Suppressor macrophage treated with lipopolysaccharide for 4 hours (primary cell): Measurements from ENCODE around the gene MYOM3.
A peak's percentile ranks its signal among the peaks of the same experiment; 100 is the strongest.

Experiments used
- DNase-seq: peaks from one replicate; pipeline ENCODE4 v3.0.0-alpha.2; 2020

The MYOM3 gene

DNA sequence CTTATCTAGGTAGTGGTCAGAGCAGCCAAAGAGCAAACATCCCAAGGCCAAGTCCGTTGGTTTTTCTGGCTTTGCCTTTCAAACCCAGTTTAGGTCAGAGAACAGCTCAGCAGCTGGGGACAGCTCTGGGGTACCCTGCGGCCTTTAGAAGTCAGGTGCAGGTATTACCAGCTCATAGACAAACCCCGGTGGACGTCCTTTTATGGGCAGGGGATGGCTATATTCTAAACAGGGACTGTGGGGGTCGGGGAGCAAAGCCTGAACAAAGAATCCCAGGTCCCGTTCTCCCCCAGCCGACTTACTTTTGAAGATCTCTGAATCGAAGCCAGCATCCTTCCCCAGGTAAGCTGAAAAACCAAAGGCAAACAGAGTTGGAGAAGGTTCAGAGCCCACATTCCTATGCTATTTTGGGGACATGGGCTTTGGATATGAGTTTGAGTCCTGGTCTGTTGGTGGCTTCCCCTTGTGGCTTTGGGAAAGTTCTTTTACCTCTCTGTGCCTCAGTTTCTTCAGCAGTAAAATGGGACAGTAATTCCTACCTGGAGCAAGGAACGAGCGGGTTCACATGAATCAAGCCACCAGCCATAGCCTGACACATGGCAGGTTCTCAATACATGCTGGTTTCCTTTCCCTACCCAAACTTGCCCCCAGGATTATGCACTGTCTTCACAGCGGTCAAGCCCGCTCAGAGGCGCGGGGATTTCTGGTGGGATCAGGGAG lies 16.6 kb downstream of the MYOM3 start:
- no peak for DNase-seq

DNA sequence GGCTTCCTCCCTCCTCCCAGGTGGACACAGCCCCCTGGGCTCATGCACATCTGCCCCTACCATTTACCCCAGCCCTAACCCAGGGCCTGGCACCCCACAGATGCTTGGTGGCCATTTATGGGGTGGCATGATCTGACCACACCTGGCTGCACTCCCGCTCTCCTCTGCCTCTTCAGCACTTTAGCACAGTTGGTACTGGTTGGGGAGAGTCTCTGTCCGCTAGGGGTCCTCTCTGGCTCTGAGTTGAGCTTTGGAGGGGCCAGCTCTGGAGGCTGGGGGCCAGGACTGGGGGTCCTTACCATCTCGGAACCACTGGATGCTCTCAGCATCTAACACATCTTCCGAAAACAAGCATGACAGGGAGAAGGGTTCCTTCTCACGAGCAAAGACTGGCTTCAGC lies 17.4 kb downstream of the MYOM3 start:
- DNase-seq: no peak

DNA sequence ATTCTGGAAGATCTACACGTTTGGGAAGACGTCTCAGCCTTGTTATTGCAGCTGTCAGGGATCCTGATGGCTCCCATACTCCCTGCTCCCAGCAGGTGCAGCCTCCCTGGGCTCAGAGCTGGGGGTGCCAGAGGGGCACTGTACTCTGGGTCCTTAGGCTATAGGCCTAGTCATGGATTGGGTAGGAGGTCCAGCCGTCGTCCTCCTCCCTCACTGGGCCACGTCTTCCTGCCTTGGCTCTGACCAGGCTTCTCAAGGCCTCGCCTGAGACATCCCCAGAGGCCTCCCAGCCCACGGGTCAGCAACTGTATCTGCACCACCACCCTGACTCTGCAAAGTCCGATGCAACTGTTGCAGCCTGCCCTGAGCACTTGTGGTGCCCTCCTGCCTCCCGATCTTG lies 18.2 kb downstream of the MYOM3 start:
- DNase-seq: no peak

DNA sequence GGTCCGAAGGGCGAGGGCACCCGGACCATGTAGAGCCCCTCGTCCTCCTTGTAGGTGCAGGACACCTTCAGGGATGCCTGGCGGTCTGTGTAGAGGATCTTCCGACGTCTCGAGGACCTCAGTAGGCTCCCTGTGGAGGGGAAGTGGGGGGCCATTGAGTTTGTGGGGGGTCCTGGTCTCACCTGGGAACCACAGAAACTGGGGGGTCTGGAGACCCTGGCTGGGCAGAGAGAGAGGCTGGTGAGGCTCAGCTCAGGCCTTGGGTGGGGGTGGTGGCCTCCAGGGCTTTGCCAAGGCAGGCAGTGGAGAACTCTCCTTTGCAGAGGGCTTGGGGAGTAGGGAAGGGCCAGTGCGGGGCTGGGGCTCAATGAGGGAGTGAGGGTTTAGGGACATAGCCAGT lies 19.0 kb downstream of the MYOM3 start:
- no peak for DNase-seq

DNA sequence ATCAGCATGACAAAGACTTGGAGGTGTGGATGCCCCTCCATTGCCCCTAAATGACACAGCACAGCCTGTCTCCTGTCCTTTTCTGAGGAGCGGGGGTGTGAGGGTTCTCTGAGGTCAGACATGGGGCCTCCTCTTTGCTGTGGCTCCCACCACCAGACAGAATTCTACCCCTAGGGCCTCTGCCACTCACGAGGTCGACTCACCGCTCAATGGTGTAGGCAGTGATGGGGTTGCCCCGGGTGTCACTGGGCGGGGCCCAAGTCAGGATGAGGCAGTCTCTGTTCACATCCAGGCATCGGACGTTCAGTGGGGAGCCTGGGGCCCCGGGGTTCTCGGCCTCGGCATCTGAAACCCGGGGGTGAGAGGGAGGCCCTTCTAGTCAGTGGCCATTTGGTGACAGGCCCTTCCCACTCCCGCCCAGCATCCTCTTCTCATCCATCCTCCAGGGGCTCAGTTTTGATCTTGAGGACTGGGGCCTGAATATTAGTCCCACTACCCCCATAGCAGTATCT lies 19.9 kb downstream of the MYOM3 start:
- DNase-seq: no peak

DNA sequence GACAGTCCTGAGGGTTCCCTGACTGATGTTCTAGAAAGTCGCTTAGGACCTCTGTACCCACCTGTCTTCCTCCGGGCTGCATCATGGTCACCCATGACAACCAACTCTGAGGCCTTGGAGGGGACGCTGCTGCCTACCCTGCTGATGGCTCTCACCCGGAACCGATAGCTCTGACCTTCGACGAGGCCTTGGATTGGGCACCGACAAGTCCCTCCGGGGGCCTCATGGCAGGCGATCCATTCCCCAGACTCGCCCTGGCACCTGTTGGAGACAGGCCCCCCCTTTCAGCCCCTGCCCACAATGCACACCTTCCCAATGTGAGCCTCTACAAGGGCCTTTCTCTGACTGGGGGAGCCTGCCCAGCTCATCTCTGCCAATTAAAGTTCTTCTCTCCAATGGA lies 21.2 kb downstream of the MYOM3 start:
- no peak for DNase-seq

DNA sequence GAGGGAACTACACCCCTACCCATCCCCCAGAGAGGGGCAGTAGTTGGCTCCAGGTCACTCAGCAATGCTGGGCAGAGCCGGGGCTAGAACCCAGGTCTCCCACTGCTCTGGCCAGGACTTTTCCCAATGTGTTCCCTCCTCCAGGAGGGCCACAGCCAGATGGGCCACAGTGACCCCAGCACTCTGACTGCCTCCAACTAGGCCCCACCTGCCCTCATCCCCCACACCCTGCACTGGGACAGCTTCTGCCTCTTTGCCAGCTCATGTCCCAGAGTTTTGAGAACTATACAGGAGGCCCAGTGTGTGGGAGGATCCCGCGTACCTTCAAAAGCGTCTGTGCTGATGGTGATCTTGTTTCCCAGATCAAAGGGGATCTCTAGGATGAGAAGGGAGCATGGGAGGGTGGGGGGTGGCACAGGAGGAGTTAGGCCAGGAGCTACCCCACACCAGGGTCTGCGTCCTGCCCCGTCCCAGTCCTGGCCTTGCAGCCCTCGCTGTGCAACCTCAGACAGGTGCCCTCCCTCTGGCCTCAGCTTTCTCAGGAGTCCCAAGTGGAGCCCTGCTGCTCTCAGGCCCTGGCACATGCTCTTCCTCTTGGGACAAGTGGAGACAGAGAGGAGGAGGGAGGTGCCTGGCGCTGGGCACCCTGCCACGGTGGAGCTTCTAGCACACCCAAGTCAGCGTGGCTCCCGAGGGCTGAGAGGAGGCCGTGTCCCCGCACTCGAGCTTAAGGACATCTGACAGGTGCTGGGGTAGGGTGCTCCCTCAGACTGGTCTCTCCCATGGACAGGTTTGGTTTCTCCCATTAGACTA lies 22.0 kb downstream of the MYOM3 start:
- DNase-seq: no peak

DNA sequence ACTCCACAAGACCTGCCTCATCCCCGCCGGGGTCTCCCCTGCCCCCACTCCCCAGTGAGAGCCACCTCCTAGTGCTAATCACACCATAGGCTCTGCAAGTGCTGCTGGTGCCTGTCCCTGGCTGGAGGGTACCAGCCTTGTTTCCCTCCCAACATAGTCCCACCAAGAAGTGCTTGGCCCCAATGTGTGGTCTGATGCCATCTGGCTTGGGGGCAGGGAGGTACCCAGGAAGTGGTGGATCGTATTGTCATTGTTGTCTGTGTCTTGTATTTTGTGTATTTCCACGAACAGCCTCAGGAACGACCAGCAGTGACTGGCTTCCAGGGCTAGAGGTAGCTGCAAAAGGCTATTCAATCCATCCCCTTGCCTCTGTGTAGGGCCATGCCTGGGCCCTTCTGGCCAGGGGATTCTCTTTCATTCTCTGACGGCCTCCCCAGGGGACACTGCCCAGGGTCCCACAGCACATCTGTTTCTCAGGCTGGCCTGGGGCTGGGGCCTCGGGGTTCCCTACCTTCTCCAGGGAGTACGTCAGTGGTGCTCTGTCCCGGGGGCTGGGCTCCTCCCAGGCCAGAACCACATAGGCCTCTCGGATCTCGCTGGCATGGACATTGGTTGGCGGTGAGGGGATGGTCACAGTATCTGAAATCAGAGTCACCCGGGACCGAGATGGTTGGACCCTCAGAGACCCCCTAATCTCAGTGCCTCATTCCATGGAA lies 22.8 kb downstream of the MYOM3 start:
- DNase-seq: no peak

DNA sequence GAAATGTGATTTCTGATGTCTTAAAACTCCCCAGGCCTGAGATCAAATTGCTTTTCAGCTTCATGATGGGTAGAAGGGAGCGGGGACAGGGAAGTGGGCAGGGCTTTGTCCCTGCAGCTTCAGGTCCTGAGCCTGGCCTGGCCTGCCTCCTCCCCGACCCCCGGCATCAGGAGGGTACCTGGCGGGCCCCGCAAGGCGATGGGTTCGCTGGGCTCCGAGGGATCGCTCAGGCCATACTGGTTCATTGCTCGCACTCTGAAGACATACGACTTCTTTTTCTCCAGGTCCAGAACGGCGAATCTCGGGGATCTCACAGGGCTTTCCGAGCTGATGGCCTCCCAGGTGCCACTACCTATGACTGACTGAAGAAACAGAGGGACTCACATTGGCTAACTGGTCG lies 25.5 kb downstream of the MYOM3 start:
- no peak for DNase-seq

DNA sequence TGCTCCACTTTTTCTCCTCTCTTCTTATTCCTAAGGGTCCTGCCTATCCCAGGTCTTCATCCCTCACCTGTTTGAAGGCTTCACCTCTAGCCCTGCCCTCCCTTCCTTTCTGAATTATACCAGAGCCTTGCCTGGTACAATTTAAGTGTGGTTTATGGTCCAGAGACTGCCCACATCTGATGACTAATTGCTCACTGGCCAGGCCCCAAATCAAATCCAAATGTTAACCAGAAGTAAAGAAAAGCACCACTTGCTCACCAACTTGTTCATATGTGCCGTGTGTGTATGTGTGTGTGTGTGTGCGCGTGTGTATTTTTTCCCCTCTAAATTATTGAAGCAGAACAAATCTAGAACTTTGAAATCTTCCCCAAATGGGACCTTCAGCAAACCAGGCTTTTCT lies 26.4 kb downstream of the MYOM3 start:
- no peak for DNase-seq

DNA sequence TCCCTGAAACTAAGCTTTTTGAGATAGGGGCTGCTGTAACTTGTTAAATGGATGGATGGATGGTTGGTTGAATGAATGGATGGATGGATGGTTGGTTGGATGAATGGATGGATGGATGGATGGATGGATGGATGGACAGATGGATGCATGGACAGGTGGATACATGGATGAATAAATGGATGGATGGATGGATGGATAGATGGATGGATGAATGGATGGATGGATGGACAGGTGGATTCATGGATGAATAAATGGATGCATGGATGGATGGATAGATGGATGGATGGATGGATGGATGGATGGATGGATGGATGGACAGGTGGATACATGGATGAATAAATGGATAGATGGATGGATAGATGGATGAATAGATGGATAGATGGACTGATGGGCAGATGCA lies 26.9 kb downstream of the MYOM3 start:
- no peak for DNase-seq

DNA sequence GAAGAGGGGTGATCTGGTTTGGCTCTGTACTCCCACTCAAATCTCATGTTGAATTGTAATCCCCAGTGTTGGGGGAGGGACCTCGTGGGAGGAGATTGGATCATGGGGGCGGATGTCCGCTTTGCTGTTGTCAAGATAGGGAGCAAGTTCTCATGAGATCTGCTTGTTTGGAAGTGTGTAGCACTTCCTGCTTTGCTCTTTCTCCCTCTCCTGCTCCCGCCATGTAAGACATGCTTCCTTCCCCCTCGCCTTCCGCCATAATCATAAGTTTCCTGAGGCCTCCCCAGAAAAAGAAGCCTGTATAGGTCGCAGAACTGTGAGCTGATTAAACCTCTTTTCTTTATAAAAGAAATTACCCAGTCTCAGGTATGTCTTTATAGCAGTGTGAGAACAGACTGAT lies 27.9 kb downstream of the MYOM3 start:
- no peak for DNase-seq

DNA sequence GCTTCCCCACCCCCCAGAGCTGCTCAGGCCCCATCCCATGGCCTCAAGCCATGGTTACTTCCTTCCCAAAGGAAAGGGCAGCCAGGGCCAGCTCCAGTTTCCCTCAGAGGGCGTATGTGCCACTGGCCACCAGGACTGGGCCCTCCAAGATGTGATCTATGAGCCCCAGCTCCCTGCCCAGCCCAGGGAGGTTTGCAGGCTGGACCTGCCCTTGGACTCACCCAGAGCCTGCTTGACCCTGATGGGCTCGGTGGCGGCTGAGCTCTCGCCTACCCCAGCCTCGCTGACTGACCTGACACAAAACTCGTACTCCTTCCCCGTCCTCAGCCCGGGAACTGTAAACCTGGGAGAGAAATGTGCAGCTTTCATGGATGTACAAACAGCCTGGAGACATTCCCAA lies 29.6 kb downstream of the MYOM3 start:
- DNase-seq: no peak

DNA sequence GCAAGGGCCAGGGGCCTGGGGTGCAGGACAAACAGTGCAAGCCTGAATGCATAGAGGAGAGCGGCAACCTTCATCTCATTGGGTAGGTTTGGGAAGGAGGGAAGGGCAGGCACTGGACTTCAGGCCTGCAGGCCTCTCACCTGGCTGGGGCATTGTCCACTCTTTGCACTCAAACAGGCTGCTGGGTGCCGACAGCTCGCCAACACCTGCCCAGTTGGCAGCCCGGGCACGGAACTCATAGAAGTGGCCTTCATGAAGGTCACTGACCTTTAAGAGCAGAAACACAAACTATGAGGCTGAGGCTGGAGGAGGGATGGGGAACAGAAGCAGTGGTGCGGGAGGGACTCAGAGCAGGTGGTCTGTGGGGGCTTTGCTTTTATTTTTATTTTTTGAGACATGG lies 30.7 kb downstream of the MYOM3 start:
- no peak for DNase-seq

DNA sequence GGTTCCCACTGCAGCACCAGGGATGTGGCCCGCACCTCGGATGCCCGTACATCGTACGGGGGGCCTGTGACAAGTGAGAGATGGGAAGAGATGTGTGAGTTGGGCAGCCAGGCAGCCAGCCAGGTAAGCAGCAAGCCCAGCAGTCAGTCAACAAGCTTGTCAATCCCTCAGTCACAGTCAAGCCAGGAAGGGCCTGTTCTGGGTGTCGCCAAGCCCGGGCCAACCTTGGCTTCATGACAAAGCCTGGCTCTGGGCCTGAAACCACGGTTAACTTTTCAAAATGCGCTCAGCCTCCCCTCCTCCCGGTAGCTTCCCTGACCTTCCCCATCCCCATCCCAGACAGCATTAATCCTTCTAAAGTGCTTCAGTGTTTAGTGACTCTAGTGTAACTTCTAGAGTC lies 31.8 kb downstream of the MYOM3 start:
- DNase-seq: no peak

DNA sequence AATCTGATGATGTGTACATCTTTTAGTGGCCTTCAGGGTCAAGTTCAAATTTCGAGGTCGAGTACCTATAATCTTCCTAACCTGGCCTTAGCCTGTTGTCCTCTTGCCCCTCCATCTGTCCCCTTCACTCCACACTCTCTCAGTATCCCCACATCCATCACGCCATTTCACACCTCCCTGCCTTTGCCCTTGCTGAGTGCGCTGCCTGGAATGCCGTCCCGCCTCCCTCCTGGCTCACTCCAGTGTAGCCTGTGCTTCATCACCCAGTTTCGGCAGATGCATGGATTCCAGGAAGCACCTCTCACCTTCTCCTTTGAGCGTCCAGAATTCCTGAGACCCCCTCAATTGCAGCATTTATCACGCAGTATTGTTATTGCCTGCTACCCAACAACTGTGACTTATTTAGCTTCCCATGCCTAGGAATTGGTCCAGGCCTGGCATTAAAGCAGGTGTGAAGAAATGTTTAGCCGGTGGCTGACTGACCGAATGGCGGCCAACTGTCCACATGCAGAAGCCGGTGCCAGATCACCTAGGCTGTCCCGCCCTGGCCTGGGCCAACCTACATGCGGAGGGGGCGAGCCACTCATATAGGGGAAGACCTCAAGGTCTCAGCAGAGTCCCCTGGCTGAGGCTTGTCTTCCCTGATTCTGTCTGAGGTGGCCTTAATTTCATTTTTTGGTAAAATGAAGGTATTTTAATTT lies 34.5 kb downstream of the MYOM3 start:
- no peak for DNase-seq

DNA sequence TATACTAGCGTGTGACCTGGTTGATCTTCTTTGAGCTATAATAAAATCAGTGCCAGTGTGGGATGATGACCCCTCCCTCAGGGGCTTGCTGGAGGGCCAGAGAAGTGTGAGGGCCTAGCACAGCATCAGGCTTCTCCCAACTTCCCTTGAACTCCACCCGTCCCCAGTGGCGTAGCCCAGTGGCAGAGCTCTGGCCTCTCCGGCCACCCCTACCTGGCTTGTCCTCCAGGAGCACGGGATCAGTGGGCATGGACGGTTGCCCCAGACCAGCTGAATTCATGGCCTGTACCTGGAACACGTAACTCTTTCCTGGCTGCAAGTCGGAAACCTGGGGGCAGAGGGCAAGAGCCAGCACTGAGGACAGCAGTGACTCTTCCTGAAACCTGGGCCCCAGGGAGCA lies 36.0 kb downstream of the MYOM3 start:
- no peak for DNase-seq

DNA sequence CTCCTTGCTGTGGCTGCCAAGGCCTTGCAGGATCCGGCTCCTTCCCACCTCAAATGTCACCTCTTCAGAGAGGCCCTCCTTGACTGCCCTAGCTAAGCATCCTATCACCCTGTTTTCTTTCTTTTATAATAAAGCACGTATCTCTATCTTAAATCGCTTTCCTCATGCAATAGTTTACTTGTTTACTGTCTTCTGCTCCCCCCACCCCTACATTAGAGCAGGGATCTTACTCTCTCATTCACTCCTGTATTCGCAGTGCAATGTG lies 36.4 kb downstream of the MYOM3 start:
- DNase-seq: no peak

DNA sequence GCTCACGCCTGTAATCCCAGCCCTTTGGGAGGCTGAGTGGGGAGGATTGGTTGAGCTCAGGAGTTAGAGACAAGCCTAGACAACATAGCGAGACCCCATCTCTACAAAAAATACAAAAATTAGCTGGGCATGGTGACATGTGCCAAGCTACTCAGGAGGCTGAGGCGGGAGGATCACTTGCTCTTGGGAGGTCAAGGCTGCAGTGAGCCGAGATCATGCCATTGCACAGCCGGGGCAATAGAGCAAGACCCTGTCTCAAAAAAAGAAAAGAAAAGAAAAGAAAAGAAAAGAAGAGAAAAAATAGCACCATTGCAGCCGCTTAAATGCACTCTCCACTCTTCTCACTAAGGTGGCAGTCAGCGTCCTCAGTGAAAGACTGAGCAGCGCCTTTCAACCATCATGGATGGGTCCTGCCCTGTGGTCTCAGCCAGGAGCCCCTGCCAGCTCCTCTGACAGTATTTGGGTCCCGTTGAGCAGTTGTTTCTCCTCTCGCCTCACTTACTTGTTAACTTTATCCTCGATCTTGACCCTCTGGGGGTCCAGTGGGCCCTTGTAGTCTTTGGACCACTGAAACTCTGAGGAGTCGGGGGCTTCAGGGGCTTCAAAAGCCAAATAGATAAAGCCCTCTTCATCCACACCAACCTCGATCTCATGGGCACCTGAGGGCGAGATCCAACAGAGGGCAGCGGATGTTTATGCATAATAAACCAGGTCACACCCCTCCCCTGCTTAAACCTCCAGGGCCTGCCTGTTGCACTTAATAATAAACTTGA lies 36.9 kb downstream of the MYOM3 start:
- DNase-seq: no peak

DNA sequence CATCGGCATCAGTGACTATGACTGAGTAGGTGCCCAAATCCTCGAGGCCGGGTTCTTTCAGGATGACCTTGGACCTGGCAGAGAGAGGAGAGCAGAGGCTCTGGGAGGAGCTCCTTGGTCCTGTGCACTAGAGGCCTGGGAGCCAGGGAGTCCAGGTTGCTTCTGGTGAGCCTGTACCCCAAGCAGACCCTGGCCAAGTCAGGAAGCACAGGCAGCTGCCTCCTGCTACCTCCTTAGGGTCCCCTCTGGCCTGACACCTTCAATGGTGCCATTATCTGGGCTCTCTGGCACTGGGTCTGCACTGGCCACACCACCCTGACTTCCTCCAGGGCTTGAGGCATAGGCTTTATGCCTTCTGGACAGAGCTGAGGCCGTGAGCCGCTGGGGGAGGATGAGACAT lies 37.7 kb downstream of the MYOM3 start:
- DNase-seq: no peak

DNA sequence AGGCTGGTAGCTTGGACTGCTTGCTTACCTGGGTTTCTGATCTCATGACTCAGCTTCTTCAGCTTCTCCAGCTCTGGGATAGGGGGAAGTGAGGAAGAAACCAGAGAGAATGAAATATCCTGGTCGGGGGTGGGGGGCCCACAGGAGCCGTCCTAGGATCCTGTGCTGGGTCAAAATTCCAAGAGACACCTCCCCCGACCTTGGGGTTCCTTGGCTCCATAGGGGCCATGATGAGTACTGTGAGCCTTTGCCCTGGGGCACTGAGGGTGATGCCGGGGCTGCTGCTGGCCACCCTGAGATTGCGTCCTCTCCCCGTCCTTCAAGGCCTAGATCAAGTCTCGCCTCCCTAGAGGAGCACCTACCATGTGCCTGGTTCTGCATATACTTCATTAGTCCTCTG lies 40.0 kb downstream of the MYOM3 start:
- DNase-seq: no peak

DNA sequence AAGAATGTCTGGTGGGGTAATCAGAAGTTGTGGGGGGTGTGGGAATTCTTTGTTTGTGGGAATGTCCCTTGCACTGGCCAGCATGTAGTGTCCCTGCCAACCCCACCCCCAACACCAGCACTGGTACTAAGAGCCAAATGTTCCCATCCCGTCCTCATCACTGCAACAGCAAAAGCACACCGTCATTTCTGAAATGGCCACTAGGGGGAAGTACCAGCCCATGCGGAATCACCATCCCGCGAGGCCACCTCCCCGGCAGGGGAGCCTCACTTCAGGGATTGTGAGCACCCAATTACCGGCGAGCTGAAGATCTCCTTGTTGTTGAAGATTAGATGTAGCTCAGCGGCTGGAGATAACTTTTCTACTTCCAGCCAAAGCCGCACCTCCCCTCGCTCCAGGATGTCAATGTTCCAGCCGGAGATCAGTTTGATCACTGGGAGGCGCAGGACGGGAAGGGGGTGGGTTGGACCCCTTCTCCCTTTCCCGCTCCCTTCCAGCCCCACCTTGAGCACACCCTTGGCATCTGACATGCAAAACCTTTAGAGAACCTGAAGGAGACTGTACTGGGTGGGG lies 41.0 kb downstream of the MYOM3 start:
- peak; percentile 81 for DNase-seq
